Karpas-422 (cell line): Measurements from ENCODE around the gene EPS8L2. TPM values are rescaled to one million over a fixed set of nuclear protein-coding genes. Genes with fewer than 3 reads are reported as not detected.
"Not testable (repeated sequence)": the region's sequence is repeated elsewhere in the genome, so short reads cannot be mapped to it uniquely, and the experiment has no call there.

Source experiments
- DNase-seq: peaks from one replicate; pipeline ENCODE4 v3.0.0-alpha.2; 2015
- H2AFZ ChIP-seq: fragments of 200-600 bp; sonication (generic); 2 replicates; pipeline ENCODE4 v1.6.1; 2014; ENCODE audit warnings: antibody characterized with exemption, low read length, mixed read lengths
- H3K27ac ChIP-seq: fragments of 200-600 bp; sonication (generic); 2 replicates; pipeline ENCODE4 v1.5.1; 2014; ENCODE audit warnings: mild to moderate bottlenecking, low read length, moderate library complexity
- H3K27me3 ChIP-seq: fragments of 200-600 bp; sonication (generic); 2 replicates; pipeline ENCODE4 v1.6.1; 2014; ENCODE audit warnings: low read length, mixed read lengths
- H3K36me3 ChIP-seq: fragments of 200-600 bp; sonication (generic); 2 replicates; pipeline ENCODE4 v1.6.1; 2014; ENCODE audit warnings: low read length, mixed read lengths; ENCODE audit not compliant: insufficient read depth
- H3K4me1 ChIP-seq: fragments of 200-600 bp; sonication (generic); 2 replicates; pipeline ENCODE4 v1.6.1; 2014; ENCODE audit warnings: mild to moderate bottlenecking, low read length, mixed read lengths
- H3K4me2 ChIP-seq: fragments of 200-600 bp; sonication (generic); 2 replicates; pipeline ENCODE4 v1.6.1; 2014; ENCODE audit warnings: low read length, low read depth, mild to moderate bottlenecking; ENCODE audit not compliant: poor library complexity, severe bottlenecking
- H3K4me3 ChIP-seq: fragments of 200-600 bp; sonication (generic); 2 replicates; pipeline ENCODE4 v1.5.1; 2014; ENCODE audit warnings: mild to moderate bottlenecking, antibody characterized with exemption, low read length, mixed read lengths
- H3K79me2 ChIP-seq: fragments of 200-600 bp; sonication (generic); 2 replicates; pipeline ENCODE4 v1.6.1; 2014; ENCODE audit warnings: mild to moderate bottlenecking, low read length, mixed read lengths
- H3K9ac ChIP-seq: fragments of 200-600 bp; sonication (generic); 2 replicates; pipeline ENCODE4 v1.6.0; 2014; ENCODE audit warnings: low read length
- H3K9me2 ChIP-seq: fragments of 200-600 bp; sonication (generic), shearing (Covaris generic); replicated peaks from 2 replicates; pipeline ENCODE4 v1.6.0; 2014; ENCODE audit warnings: mild to moderate bottlenecking, low read length, moderate library complexity; ENCODE audit not compliant: insufficient read depth
- H3K9me3 ChIP-seq: fragments of 300-700, 200-600 bp; sonication (generic); 2 replicates; pipeline ENCODE4 v1.6.1; 2014; ENCODE audit warnings: low read length, mixed read lengths
- H4K20me1 ChIP-seq: fragments of 200-600 bp; sonication (generic); 2 replicates; pipeline ENCODE4 v1.6.1; 2014; ENCODE audit warnings: mild to moderate bottlenecking, antibody characterized with exemption, low read length, low read depth; ENCODE audit not compliant: insufficient read depth
- total RNA-seq: library from RNA; depleted of rRNA; stranded (reverse); fragments of >200 nt; shearing (Covaris generic); gene quantifications from 2 replicates; pipeline ENCODE4 v1.2.3, GENCODE V29; 2014; ENCODE audit warnings: low replicate concordance

The EPS8L2 gene
- total RNA-seq, 1 experiment from 2014 or later, result 2.3 TPM

GRCh38 chr11:680970-681369, 25.1 kb upstream of the EPS8L2 start:
- Histone ChIP-seq H3K9me3 (no peaks in the 10 kb centered on the region), H3K9me2 (no peaks in the 10 kb centered on the region), H3K27me3 (no peaks in the 10 kb centered on the region), H3K27ac (no peak overlapping the region), H3K4me2 (no peak overlapping the region), H2AFZ (no peak overlapping the region), H3K4me3 (no peak overlapping the region), H3K4me1 (no peaks in the 10 kb centered on the region), H4K20me1 (no peaks in the 10 kb centered on the region), H3K9ac (no peak overlapping the region), H3K79me2 (no peaks in the 10 kb centered on the region), H3K36me3 (peaks cover 17% of the 10 kb centered on the region; the same call in 1 of the 2 replicates)
- DNase-seq, result no peak

GRCh38 chr11:686451-687243, 19.4 kb upstream of the EPS8L2 start:
- peaks cover 13% of the 10 kb centered on the region; the same call in 1 of the 2 replicates for H3K79me2 ChIP-seq
- no peak overlapping the region for H3K4me3 ChIP-seq
- DNase-seq, result no peak
- H3K36me3 ChIP-seq, result peaks cover 17% of the 10 kb centered on the region
- H3K9me2 ChIP-seq, result no peaks in the 10 kb centered on the region
- H2AFZ ChIP-seq, result no peak overlapping the region
- no peaks in the 10 kb centered on the region for H3K4me1 ChIP-seq
- H3K27me3 ChIP-seq, result no peaks in the 10 kb centered on the region
- no peaks in the 10 kb centered on the region for H3K9me3 ChIP-seq
- no peak overlapping the region for H3K27ac ChIP-seq
- no peak overlapping the region for H3K9ac ChIP-seq
- 0 out of 2 replicates have a peak, but pooled peaks cover 6% of the 10 kb centered on the region for H4K20me1 ChIP-seq
- H3K4me2 ChIP-seq, result no peak overlapping the region

GRCh38 chr11:687751-688150, 18.3 kb upstream of the EPS8L2 start:
- H3K27ac ChIP-seq, result no peak overlapping the region
- H3K4me3 ChIP-seq, result no peak overlapping the region
- H3K36me3 ChIP-seq, result peaks cover 17% of the 10 kb centered on the region
- no peak for DNase-seq
- H3K79me2 ChIP-seq, result peaks cover 22% of the 10 kb centered on the region
- H3K9ac ChIP-seq, result no peak overlapping the region
- H4K20me1 ChIP-seq, result 0 out of 2 replicates have a peak, but pooled peaks cover 7% of the 10 kb centered on the region
- no peaks in the 10 kb centered on the region for H3K27me3 ChIP-seq
- no peaks in the 10 kb centered on the region for H3K9me2 ChIP-seq
- H3K4me1 ChIP-seq, result no peaks in the 10 kb centered on the region
- no peak overlapping the region for H2AFZ ChIP-seq
- no peak overlapping the region for H3K4me2 ChIP-seq
- no peaks in the 10 kb centered on the region for H3K9me3 ChIP-seq

- Histone ChIP-seq H3K9me3 (no peaks in the 10 kb centered on the region), H3K4me1 (peaks cover 9% of the 10 kb centered on the region), H3K9ac (no peak overlapping the region), H3K4me3 (no peak overlapping the region), H3K79me2 (peaks cover 31% of the 10 kb centered on the region), H3K36me3 (peaks cover 10% of the 10 kb centered on the region), H2AFZ (no peak overlapping the region), H3K9me2 (no peaks in the 10 kb centered on the region), H3K4me2 (no peak overlapping the region), H4K20me1 (0 out of 2 replicates have a peak, but pooled peaks cover 7% of the 10 kb centered on the region), H3K27ac (no peak overlapping the region), H3K27me3 (no peaks in the 10 kb centered on the region)
- DNase-seq, result no peak
Measured at GRCh38 chr11:688681-689080, 17.4 kb upstream of the EPS8L2 start.

GRCh38 chr11:689625-690024, 16.4 kb upstream of the EPS8L2 start:
- peaks cover 18% of the 10 kb centered on the region for H3K4me1 ChIP-seq
- no peak overlapping the region for H3K4me2 ChIP-seq
- peaks cover 6% of the 10 kb centered on the region for H3K36me3 ChIP-seq
- no peak overlapping the region for H3K4me3 ChIP-seq
- no peak overlapping the region for H3K9ac ChIP-seq
- no peak for DNase-seq
- no peak overlapping the region for H3K27ac ChIP-seq
- no peaks in the 10 kb centered on the region for H3K9me3 ChIP-seq
- H3K9me2 ChIP-seq, result no peaks in the 10 kb centered on the region
- 0 out of 2 replicates have a peak, but pooled peaks cover 7% of the 10 kb centered on the region for H4K20me1 ChIP-seq
- H3K27me3 ChIP-seq, result no peaks in the 10 kb centered on the region
- H3K79me2 ChIP-seq, result peaks cover 38% of the 10 kb centered on the region
- no peak overlapping the region for H2AFZ ChIP-seq

- not testable (repeated sequence) for H3K4me3 ChIP-seq, H3K9ac ChIP-seq, H3K9me2 ChIP-seq, H3K27ac ChIP-seq, H2AFZ ChIP-seq, H3K36me3 ChIP-seq, H3K27me3 ChIP-seq, DNase-seq, H4K20me1 ChIP-seq, H3K9me3 ChIP-seq, H3K4me2 ChIP-seq
- Histone ChIP-seq H3K4me1 (peaks cover 19% of the 10 kb centered on the region), H3K79me2 (peaks cover 38% of the 10 kb centered on the region)
Measured at GRCh38 chr11:690244-690643, 15.8 kb upstream of the EPS8L2 start.

GRCh38 chr11:690738-691633, 15.0 kb upstream of the EPS8L2 start:
- no peak overlapping the region for H3K4me3 ChIP-seq
- no peak overlapping the region for H3K4me2 ChIP-seq
- peaks cover 38% of the 10 kb centered on the region for H3K79me2 ChIP-seq
- peaks cover 19% of the 10 kb centered on the region for H3K4me1 ChIP-seq
- H3K9ac ChIP-seq, result no peak overlapping the region
- no peaks in the 10 kb centered on the region for H3K9me3 ChIP-seq
- H3K9me2 ChIP-seq, result no peaks in the 10 kb centered on the region
- H3K27ac ChIP-seq, result no peak overlapping the region
- 0 out of 2 replicates have a peak, but pooled peaks cover 7% of the 10 kb centered on the region for H4K20me1 ChIP-seq
- no peaks in the 10 kb centered on the region for H3K27me3 ChIP-seq
- H3K36me3 ChIP-seq, result peaks cover 5% of the 10 kb centered on the region; the same call in 1 of the 2 replicates
- no peak for DNase-seq
- H2AFZ ChIP-seq, result no peak overlapping the region
